Skeletal muscle tissue (tissue), 4 donors: ENCODE data around the gene LAMB1. TPM values are rescaled to one million over a fixed set of nuclear protein-coding genes. Genes with fewer than 3 reads are reported as not detected.

Source experiments
- H3K27ac ChIP-seq: one replicate; pipeline ENCODE4 v1.7.0; 2013; ENCODE audit warnings: mild to moderate bottlenecking, low read depth, low read length, inconsistent platforms
- H3K27me3 ChIP-seq, 3 donors: one replicate each; pipeline ENCODE4 v1.7.0; 2013; ENCODE audit warnings: low read length in 3 of 3; ENCODE audit not compliant: control insufficient read depth in 3 of 3, insufficient read depth in 3 of 3
- H3K36me3 ChIP-seq, 3 donors: one replicate each; pipeline ENCODE4 v1.7.0; 2013; ENCODE audit warnings: low read length in 3 of 3; ENCODE audit not compliant: control insufficient read depth in 3 of 3, insufficient read depth in 3 of 3
- H3K4me1 ChIP-seq, 3 donors: one replicate each; pipeline ENCODE4 v1.7.0; 2013; ENCODE audit warnings: low read length in 3 of 3, mild to moderate bottlenecking in 3 of 3; ENCODE audit not compliant: control insufficient read depth in 3 of 3, insufficient read depth in 3 of 3
- H3K4me3 ChIP-seq, 3 donors: one replicate each; pipeline ENCODE4 v1.7.0; 2013; ENCODE audit warnings: low read length in 3 of 3
- H3K9ac ChIP-seq, 3 donors: one replicate each; pipeline ENCODE4 v1.7.0; 2013; ENCODE audit warnings: low read length in 3 of 3, mild to moderate bottlenecking in 3 of 3, moderate library complexity in 2 of 3, low read depth in 1 of 3
- H3K9me3 ChIP-seq, 3 donors: one replicate each; pipeline ENCODE4 v1.7.0; 2013; ENCODE audit warnings: low read length in 3 of 3; ENCODE audit not compliant: control insufficient read depth in 3 of 3
- total RNA-seq: library from RNA; depleted of rRNA; stranded (reverse); fragments of >200 nt; gene quantifications from one replicate; pipeline ENCODE4 v1.2.3, GENCODE V29; 2014
- donor health status: Osteomylitis.

Gene LAMB1
- total RNA-seq, 1 donor from 2014 or later: 195 TPM

DNA sequence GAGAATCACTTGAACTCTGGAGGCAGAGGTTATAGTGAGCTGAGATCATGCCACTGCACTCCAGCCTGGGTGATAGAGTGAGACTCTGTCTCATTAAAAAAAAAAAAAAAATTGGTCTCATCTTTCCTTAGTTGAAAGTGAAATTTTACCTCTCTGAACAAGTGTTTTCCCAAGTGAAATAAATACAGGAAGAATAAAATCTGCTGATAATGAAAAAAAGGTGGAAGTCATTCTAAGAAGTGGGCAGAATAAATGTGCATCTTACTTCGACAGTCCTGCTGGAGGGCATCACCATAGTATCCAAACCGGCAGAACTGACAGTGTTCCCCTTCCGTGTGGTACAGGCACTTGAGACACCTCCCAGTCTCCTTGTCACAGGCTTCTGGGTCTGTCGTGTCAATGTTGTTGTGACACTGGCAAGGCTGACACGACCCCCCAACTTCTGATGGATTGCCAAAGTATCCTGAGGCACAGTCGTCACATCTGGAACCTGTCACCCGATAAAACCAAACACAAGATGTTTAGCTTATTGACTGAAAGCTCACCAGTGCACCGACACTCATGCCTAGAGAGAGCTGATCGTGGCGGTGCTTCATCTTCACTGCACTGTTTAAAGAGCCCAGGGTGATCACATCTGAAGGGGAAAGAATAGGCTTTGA, 49.6 kb downstream of the LAMB1 start:
- Histone ChIP-seq H3K4me3 (no peak overlapping the region), H3K36me3 (peaks cover 4 to 9% (median 8%) of the 10 kb centered on the region in 3 donors), H3K9ac (no peak overlapping the region), H3K27me3 (peaks cover 0 to 9% (median 0%) of the 10 kb centered on the region in 3 donors), H3K9me3 (no peaks in the 10 kb centered on the region), H3K4me1 (peaks cover 0 to 9% (median 4%) of the 10 kb centered on the region in 3 donors), H3K27ac (no peak overlapping the region)

DNA sequence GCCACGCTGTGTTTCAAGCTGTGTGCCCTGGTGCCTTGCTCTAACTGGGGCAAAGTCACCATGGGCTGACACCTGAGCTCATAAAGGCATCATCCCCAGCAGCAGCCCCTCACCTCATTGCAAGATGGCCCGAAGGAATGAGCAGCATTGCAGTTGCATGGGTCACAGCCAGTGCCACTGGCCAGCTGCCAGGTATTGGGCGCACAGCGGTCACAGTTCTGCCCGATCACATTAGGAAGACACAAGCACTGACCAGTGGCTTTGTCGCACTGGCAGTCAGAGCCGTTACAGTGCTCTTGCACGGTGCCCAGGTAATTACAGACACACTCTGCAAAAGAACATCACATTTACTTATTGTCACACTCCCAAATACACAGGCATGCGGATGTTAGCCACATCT, 51.1 kb downstream of the LAMB1 start:
- Histone ChIP-seq H3K9ac (no peak overlapping the region), H3K9me3 (no peaks in the 10 kb centered on the region), H3K4me1 (peaks cover 0 to 9% (median 4%) of the 10 kb centered on the region in 3 donors), H3K27ac (no peak overlapping the region), H3K36me3 (peaks cover 4 to 9% (median 8%) of the 10 kb centered on the region in 3 donors), H3K4me3 (no peak overlapping the region), H3K27me3 (peaks cover 0 to 9% (median 0%) of the 10 kb centered on the region in 3 donors)

DNA sequence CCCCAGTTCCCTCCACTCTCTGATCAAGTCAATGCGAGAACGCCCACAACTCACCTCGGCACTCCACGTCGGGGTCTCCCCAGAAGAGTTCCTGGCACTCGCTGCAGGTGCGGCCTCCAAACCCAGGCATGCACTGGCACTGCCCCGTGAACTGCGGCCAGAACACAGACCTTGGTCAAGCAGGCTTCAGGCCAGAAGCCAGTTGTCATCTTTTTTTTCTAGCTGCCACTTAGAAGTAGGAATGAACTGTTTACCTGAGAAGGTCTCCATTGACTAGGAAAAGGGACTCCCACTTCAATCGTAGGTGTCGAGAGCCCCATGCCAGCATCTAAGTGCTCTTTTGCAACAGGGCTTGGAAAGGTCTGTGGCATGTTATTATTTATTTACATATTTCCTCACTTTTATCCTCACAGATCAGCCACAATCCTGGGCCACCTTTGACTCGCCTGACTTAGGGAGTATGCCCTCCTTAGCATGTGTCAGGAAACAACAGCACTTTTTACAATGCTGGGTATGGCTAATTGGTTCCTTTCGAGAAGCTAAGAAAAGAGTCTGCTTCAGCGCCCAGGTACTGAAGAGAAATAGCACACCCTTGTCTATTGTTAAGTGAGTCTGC, 51.7 kb downstream of the LAMB1 start:
- H3K4me3 ChIP-seq: no peak overlapping the region
- no peaks in the 10 kb centered on the region for H3K9me3 ChIP-seq
- H3K27me3 ChIP-seq: peaks cover 0 to 5% (median 0%) of the 10 kb centered on the region in 3 donors
- peaks cover 0 to 9% (median 4%) of the 10 kb centered on the region in 3 donors for H3K4me1 ChIP-seq
- peaks cover 4 to 9% (median 6%) of the 10 kb centered on the region in 3 donors for H3K36me3 ChIP-seq
- H3K9ac ChIP-seq: no peak overlapping the region
- no peak overlapping the region for H3K27ac ChIP-seq

DNA sequence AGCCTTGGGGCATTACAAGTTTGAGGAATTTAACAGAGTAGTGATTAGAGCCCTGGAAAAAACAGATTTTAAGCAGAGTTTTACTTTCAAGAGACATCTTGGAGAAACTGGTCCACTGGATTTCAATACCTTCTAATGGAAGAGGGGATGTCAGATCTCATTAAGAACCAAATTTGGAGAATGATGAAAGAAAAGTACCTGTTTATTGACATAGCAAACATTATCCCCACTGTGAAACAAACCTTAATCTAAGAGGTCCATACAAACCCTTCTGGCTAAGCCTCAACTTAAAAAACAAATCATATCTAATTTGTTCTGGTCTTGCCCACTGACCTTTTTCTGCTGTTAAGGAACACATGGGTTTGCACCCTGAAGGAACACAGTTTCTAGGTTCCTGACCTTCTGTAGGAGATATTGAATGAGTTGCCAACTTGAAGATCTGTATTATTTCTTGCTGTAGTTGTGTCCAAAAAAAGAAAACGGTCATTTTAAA, 53.5 kb downstream of the LAMB1 start:
- Histone ChIP-seq H3K4me1 (peaks cover 6 to 14% (median 6%) of the 10 kb centered on the region in 3 donors), H3K27ac (no peak overlapping the region), H3K36me3 (peaks cover 4 to 9% (median 5%) of the 10 kb centered on the region in 3 donors), H3K9me3 (no peaks in the 10 kb centered on the region), H3K27me3 (no peaks in the 10 kb centered on the region), H3K9ac (no peak overlapping the region), H3K4me3 (no peak overlapping the region)

DNA sequence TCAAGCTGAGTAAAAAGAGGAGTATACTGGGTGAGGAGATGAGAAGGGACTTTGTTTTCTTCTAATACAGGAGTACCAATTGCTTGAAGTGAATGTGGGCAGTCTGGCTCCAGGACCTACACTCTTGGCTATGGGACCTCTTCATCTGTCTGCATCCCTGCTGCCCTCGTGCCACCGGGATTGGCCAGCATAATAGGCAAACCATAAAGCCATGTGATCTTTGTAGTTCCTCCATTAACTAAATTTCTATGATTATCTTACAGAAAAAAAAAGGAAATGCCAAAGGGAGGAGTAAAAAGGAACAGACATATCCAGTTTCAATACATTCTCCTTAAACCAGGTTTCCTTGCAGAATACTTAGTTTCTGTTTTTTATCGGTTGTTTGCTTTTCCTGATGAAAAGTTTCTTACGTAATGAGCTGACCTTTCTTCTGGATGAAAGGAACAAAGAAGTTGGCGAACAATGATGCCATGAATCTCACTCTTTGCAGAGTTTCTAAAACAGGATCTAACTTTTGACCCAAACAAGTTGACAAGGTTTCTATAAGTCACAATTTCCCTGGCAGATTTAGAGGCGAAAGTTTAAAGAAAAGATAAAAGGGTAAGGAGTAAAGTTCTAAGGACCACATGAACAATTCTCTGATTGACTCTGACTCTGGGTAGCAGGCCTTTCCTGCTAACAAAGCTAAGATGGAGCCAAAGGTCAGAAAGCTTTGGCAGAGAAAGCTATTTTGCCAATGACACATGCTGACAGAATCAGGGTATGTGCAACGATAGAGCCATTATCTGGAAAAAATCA, 54.1 kb downstream of the LAMB1 start:
- Histone ChIP-seq H3K36me3 (peaks cover 4 to 11% (median 5%) of the 10 kb centered on the region in 3 donors), H3K27me3 (no peaks in the 10 kb centered on the region), H3K4me3 (no peak overlapping the region), H3K27ac (no peak overlapping the region), H3K9me3 (no peaks in the 10 kb centered on the region), H3K4me1 (peaks cover 8 to 20% (median 8%) of the 10 kb centered on the region in 3 donors), H3K9ac (no peak overlapping the region)

DNA sequence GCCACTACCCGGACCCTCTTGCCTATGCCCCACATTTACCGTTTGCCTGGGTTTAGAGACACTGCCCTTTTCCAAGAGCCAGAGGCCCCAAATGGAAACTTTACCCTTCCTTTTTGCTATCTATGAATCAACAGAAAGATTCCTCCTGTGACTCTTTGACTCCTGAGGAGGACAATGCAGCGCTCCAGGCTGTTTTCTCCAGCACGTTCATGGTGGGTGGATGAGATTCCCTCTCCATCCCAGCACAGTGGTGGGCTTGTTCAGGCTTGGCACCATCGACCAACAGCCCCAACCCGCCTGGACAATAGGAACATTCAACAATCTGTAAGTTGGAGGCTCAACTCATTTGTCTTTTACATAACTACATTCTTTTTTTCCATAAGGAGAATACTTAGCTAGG, 56.1 kb downstream of the LAMB1 start:
- H3K9me3 ChIP-seq: no peaks in the 10 kb centered on the region
- H3K27ac ChIP-seq: no peak overlapping the region
- no peak overlapping the region for H3K4me3 ChIP-seq
- no peaks in the 10 kb centered on the region for H3K27me3 ChIP-seq
- H3K4me1 ChIP-seq: peaks cover 8 to 23% (median 8%) of the 10 kb centered on the region in 3 donors
- no peak overlapping the region for H3K9ac ChIP-seq
- H3K36me3 ChIP-seq: peaks cover 3 to 11% (median 6%) of the 10 kb centered on the region in 3 donors

DNA sequence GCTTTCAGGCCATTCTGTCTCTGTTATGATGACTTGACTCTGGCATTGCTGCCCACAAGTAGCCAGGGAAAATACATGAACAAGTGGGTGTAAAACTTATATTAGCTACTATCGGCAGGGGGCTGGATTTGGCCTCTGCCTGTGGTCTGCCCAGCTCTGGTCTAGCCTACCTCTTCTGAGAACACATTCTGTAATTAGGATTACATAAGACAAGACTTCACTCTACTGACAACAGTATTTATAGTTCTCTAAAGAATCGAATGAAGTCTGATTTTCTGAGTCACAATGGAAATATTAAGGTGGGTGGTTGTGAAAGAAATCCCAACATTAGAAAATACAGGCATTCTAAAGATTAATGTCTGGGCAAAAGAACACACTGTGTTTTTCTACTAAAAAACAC, 56.5 kb downstream of the LAMB1 start:
- H3K27me3 ChIP-seq: no peaks in the 10 kb centered on the region
- H3K36me3 ChIP-seq: peaks cover 0 to 8% (median 6%) of the 10 kb centered on the region in 3 donors
- no peak overlapping the region for H3K9ac ChIP-seq
- no peaks in the 10 kb centered on the region for H3K9me3 ChIP-seq
- H3K4me1 ChIP-seq: peaks cover 7 to 19% (median 8%) of the 10 kb centered on the region in 3 donors
- H3K4me3 ChIP-seq: no peak overlapping the region
- no peak overlapping the region for H3K27ac ChIP-seq

DNA sequence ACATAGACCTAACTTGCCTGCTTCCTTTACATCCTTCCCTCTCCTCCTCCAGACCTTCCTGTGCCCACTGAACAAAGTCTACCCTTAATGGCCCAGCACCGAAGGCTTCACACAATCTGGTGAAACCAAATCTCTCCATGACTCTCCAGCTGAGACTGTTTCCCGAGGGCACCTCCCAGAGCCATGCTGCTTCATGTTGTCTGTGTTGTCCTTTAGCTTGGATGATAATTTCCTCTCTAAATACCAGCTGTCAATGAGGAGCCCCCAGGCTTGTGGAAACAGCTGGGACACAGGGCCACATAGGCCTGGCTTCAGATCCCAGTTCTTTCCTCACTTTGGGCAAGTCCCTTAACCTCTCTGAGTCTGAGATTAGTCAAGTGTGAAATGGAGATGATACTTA, 57.6 kb downstream of the LAMB1 start:
- Histone ChIP-seq H3K4me1 (peaks cover 8 to 16% (median 8%) of the 10 kb centered on the region in 3 donors), H3K4me3 (no peak overlapping the region), H3K27me3 (no peaks in the 10 kb centered on the region), H3K9ac (no peak overlapping the region), H3K27ac (no peak overlapping the region), H3K9me3 (no peaks in the 10 kb centered on the region), H3K36me3 (peaks cover 3 to 15% (median 11%) of the 10 kb centered on the region in 3 donors)

DNA sequence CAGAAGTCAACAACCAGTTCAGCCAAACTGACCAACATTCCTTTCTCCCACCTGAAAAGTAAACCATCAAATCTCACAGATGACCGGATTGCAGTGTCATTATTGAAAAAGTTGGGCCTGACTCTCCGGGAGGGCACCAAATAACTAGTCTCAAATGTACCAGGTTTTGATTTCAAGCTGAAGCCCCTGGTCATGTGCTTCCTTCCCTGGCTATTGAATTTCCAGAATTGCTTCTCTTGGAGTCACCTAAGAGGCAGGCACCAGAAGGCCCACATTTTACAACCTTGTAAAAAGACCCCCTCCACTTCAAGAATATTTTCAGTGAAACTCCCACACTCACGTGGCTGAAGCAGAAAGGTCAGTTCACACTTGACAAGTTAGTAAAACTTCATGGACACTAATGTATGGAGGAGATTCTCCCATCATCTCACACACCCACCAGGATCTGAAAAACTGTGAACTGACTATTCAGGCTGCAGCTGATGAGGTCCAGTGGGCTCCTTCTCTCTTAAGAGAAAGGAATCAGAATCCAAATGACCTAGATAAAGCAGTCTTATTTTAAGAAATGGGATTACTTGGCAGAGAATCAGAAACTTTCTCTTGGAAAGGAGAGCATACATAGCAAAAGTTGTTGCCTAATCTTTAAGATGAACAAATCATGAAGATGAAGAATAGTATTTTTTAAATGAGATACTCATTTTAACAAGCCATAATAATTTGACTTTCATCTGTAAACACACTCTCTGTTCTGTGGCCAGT, 58.4 kb downstream of the LAMB1 start:
- H3K27ac ChIP-seq: no peak overlapping the region
- peaks cover 8 to 22% (median 15%) of the 10 kb centered on the region in 3 donors for H3K36me3 ChIP-seq
- no peaks in the 10 kb centered on the region for H3K9me3 ChIP-seq
- no peak overlapping the region for H3K9ac ChIP-seq
- no peaks in the 10 kb centered on the region for H3K27me3 ChIP-seq
- H3K4me3 ChIP-seq: no peak overlapping the region
- peaks cover 13 to 20% (median 14%) of the 10 kb centered on the region in 3 donors for H3K4me1 ChIP-seq
